HG03520 (cell line): ENCODE results near the gene PPM1H.
A peak's percentile ranks its signal among the peaks of the same experiment; 100 is the strongest.
"Not testable (repeated sequence)": the region's sequence is repeated elsewhere in the genome, so short reads cannot be mapped to it uniquely, and the experiment has no call there.

Source experiments
- ATAC-seq: cut with Tn5 transposase; IDR thresholded peaks from one replicate; pipeline ENCODE4 v1.9.1; 2021; ENCODE audit warnings: mild to moderate bottlenecking, moderate library complexity; ENCODE audit not compliant: unreplicated experiment

Gene PPM1H

DNA sequence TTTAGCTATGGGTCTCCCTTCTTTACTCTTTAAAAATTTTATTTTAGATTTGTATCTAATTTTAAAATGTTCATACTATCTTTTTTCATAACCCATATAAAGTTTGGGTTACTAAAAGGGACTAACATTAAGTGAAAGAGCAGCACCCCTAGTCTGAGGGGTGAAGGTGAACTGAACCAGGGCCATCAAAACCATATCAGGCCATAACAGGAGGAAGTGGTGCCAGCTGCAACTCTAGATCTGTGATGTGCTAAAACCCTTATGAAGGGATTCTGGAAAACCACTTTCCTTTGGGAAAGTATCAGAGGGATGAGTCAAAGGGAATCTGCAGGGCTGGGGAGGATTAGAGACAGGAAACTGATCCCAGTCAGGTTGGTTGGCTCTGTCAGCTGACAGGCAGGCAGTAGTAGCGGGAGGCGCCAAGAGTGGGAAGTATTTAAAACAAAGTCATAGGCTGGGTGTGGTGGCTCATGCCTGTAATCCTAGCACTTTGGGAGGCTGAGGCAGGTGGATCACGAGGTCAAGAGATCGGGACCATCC lies 162.5 kb downstream of the PPM1H start:
- no peak for ATAC-seq

- no peak for ATAC-seq
Observed at GRCh38 chr12:62771828-62772227, 163.1 kb downstream of the PPM1H start.

DNA sequence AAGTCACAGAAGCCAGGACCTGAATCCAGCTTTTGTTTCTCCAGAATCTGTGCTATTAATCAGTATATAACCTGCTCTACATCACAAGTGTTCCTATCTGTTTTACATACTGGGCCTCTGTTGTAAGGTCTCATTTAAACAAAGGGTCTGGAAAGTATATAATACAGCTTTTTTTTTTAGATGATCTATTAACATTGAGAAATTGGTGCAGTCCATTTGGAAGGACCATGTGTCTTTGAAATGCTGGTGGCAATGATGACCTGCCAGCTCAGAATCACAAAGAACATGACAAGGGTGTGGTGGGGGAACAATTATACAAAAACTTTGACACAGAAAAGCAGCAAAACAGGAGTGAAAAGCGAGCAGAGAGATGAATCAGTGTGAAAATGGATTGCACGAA lies 164.6 kb downstream of the PPM1H start:
- no peak for ATAC-seq

DNA sequence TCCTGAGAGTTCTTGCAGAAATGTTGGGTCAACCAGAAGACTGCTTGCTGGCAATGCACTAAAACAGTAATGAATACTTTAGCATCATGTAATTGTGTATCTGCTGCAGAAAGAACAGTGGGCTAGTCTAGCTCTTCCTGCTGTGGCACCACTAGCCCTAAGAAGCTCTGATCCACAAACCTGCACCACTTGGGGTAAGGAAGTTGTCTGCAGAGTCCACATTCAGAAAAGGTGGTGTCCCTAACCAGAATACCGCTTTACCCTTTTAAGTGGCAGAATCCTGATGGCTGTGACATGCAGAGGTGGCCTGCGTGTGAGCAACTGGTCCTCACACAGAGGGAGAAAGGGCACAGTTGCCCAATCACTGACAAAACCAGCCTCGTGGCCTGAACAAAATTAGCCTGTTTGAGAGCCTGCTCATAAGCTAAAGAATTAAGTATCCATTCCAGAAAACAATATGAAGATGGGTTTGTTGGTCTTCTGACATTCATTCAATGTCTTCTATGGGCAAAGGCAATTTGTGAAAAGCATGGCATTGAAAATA lies 165.8 kb downstream of the PPM1H start:
- no peak for ATAC-seq

GRCh38 chr12:62767946-62768345 lies 167.0 kb downstream of the PPM1H start:
- no peak for ATAC-seq

DNA sequence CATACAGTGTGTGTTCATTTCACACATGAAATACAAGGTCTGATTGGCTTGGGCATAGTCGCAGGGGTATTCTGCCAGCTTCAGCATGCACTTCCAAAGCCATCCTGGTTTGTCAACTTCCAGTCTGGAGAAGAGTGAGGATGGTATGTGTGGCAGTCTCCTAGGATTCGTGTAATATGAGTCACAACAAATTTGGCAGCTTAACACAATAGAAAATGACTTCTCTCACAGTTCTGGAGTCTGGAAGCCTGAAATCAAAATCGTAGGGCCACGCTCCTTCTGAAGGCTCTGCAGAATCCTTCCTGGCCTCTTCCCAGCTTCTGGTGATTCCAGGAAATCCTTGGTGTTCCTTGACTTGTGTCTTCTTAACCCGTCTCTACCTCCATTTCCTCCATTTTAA lies 167.5 kb downstream of the PPM1H start:
- no peak for ATAC-seq

DNA sequence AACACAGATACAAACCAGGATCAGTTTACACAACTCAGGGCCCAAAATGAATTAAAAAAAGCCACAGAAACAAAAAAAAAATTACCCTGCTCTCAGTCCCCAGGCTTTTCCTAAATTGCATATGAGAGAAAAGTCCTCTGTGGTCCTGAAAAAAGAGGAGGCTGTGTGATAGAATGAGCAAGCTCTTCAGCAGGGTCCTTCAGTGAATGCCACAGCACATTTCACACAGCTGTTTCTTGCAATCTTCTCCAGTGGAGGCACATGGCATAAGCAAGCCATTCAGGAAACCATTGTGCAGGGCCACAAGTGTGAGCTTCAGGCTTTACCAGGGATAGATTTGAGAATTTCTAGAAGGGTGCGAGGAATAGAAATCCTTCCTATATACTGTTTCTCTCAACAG lies 168.5 kb downstream of the PPM1H start:
- ATAC-seq: no peak

DNA sequence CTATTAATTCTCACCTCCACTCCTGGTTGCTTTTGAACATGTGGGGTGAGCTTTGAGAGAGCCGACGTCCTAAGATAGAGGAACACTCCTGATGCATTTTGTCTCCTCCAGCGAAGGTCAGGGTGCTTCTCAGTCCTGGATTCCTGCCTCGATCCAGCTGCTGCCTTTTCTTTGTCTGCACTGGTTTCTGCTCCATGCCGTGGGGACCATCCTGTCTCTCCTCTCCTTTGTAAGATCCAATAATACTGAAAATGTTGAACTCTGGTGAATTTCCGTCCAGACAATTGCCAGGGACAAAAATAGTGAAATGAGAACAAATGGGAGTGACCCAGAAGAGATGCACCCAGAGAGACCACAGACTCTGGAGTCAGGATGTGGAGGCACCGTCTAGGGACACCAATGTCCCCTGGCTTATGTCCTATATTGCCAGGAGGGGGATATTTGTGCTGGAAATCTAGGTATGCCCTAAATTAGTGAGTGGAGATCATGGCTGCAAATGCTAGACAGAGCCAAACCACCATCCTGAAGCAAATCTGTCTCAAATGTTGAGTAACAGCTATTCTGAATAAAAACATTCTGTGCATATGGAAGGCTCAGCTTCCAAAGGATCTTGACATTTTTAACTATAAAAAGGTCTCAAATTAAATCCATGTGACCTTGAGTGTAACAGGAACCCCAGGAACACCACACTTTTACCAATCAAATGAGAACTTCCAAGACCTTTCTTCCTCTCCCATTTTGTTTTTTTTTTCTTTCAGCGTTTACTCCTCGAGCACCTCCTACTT lies 170.9 kb downstream of the PPM1H start:
- ATAC-seq: no peak

DNA sequence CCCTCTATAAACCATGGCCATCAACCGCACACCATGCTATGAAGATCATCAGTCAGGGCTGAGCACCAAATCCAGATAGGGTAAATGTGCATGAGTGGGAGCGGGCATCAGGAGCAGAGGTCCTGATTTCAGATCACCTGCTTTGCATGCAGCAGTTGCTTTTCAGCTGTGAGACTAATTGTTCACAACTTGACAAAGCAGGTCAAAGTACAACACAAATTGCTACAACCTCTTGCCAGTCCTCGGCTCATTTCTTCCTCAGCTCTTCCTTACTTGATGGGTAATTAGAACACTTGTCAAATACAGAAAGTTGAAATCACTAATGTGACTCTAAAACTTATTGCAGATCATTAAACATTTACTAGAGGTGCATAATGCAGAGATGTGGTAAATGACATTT lies 171.6 kb downstream of the PPM1H start:
- ATAC-seq: no peak

GRCh38 chr12:62762645-62763044 lies 172.3 kb downstream of the PPM1H start:
- ATAC-seq: no peak

DNA sequence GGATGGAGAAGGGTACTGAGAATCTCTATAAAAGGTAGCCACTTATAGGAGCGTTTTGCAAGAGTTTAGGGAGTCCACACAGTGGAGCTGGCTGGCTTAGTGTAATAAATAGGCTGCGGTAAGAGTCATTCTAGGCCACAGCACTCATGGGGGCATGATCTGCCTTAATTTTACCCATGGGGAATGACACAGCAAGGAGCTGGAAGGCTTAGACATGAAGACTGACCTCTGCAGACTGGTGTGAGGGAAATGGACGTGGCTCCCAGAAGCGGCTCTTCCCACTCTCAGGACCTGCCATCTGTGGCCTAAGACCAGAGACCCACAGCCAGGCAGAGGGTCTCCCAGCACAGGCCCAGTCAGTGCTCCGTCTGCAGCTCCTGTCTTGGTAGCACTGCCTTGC lies 173.3 kb downstream of the PPM1H start:
- ATAC-seq: no peak

DNA sequence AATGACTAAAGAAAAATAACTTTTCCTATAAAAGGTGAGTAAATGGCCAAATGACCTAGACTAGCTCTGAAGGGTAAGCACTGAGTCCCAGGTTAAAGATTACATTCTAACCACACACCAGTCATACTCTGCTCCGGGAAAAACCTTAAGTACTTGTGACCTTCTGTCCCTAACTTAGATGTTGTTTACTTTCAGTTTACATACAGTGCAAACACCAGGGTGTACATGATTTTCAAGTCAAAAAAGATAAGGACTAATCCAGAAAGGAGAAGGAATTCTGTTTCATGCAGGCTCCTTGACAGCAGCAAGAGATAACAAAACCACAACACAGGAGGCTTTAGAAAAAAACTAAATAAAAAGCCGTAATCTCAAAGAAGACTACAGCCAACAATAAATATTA lies 174.2 kb downstream of the PPM1H start:
- ATAC-seq: peak; percentile 98

DNA sequence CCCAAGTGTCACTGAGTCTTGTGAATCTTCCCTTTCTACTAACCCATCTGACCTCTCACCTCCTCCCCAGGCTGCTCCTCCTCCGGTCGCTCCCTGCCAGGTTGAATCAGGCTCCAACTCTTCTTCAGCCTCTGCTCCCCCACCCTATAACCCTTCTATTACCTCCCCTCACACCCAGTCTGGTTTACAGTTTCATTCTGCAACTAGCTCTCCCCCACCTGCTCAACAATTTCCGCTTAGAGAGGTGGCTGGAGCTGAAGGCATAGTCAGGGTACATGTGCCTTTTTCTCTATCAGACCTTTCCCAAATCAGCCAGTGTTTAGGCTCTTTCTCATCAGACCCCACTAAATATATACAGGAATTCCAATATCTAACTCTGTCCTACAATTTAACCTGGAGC lies 174.6 kb downstream of the PPM1H start:
- ATAC-seq: not testable (repeated sequence)

DNA sequence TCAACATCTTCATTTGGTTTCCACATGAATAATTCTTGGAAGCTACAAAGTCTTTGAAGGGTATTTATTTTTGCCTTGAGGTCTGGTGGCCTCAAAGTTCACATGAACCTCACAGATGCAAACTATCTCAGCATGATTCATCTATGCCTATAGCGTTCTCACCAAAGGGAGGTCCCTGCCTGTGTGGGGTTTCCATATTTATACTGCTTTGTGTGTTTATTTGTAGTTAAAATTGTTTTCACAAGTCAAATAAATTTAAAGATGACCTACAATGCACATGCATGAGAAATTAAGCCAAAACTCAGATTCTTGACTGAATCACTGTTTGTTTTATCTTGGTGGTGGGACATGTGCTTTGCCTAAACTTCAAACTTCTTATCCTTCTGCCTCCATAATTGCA lies 176.7 kb downstream of the PPM1H start:
- ATAC-seq: no peak

DNA sequence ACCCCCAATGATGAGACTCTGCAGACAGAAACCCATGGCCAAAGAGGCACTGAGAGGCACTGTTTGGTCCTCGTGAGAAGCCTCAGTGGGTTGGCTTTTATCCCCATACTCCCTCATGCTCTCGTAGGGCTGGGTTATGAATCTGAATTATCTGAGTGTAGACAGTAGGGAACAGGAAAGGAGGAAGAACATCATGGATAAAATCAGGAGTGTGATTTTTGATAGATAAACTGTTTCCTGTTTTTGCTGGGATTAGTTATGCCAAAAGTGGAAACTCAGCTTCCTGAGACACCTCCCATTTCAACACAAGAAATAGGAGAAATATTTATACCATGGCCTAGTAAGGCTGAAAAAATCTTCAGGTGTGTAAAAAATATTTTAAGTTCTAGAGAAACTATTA lies 177.9 kb downstream of the PPM1H start:
- ATAC-seq: no peak

DNA sequence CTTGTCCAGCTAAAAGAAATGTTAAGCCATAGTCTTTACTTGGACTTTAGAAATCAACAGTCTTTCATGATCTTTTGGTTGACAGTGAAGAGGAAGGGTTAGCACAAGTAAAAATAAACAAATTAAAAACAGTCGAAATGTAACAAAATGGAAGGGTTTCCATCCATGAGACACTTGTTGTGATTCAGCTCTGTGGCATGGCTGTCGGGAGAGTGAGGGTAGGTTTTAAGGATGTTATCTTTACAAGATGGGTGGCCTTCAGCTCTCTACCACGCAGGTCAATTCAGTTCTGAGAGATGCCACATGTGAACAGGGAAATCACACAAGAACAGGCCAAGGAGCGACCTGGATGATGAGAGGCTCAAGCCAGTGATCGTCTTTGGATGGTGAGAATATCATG lies 180.2 kb downstream of the PPM1H start:
- ATAC-seq: no peak

DNA sequence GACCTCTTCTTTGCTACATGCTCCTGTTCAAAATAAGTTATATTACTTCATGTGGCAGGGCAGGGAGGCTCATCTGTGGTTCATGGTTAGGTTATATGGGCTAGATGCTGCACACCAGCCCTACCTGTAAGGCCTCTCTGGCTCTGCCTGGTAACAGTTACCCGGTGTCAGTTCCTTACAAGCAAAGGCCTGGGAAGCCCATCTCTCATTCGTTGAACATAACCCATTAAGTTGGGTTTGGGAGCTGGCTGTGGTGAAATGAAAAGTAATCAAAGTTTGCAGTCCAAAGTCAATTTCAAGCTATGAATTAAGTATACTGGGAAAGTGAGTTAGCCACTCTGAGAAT lies 183.2 kb downstream of the PPM1H start:
- ATAC-seq: no peak

GRCh38 chr12:62750941-62751809 lies 183.8 kb downstream of the PPM1H start:
- ATAC-seq: no peak

- no peak for ATAC-seq
Observed at GRCh38 chr12:62749586-62749985, 185.4 kb downstream of the PPM1H start.

GRCh38 chr12:62748941-62749468 lies 185.9 kb downstream of the PPM1H start:
- no peak for ATAC-seq

DNA sequence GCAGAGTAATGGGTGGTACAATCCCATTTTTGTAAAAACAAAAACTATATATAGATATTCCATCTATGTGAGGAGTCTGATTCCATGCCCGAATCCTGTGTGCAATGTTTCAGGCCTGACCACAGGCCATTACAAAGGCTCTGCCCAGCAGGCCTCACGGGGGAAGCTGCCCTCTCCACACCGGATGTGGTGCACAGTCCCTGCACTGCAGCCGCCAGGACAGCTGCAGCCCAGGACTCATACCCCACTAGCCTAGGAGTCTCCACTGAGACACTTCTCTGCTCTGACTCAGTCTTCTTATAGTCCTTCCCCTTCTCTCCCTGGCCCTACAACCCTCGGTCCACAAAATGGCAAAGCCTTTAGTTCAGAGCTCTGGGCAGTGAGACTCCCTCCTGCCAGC lies 190.4 kb downstream of the PPM1H start:
- ATAC-seq: peak; percentile 60
